ENCODE results near the gene IRX4. TPM values are rescaled to one million over a fixed set of nuclear protein-coding genes. Genes with fewer than 3 reads are reported as not detected.

IRX4 gene
- total RNA-seq, 4 donors from 2014 or later = not detected

- H3K27ac ChIP-seq = no peak overlapping the region
- DNase-seq = no peak
- H3K9me3 ChIP-seq = peaks cover 0 to 4% (median 0%) of the 10 kb centered on the region in 4 donors
- H3K27me3 ChIP-seq = peaks cover 0 to 84% of the 10 kb centered on the region in 2 donors
- H3K4me3 ChIP-seq = no peak overlapping the region
- H3K36me3 ChIP-seq = no peaks in the 10 kb centered on the region
- H3K4me1 ChIP-seq = peaks cover 0 to 29% (median 4%) of the 10 kb centered on the region in 4 donors
- no peak for TF ChIP-seq POLR2A (IDR thresholded peaks at IDR 0.05)
- TF ChIP-seq, protein P1, sequence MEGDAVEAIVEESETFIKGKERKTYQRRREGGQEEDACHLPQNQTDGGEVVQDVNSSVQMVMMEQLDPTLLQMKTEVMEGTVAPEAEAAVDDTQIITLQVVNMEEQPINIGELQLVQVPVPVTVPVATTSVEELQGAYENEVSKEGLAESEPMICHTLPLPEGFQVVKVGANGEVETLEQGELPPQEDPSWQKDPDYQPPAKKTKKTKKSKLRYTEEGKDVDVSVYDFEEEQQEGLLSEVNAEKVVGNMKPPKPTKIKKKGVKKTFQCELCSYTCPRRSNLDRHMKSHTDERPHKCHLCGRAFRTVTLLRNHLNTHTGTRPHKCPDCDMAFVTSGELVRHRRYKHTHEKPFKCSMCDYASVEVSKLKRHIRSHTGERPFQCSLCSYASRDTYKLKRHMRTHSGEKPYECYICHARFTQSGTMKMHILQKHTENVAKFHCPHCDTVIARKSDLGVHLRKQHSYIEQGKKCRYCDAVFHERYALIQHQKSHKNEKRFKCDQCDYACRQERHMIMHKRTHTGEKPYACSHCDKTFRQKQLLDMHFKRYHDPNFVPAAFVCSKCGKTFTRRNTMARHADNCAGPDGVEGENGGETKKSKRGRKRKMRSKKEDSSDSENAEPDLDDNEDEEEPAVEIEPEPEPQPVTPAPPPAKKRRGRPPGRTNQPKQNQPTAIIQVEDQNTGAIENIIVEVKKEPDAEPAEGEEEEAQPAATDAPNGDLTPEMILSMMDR (IDR thresholded peaks at IDR 0.05) = no peak
These were observed 1.6 kb downstream of the IRX4 start for GRCh38 chr5:1881098-1881572.

GRCh38 chr5:1880377-1881025 lies 2.2 kb downstream of the IRX4 start:
- H3K9me3 ChIP-seq = peaks cover 0 to 4% (median 0%) of the 10 kb centered on the region in 4 donors
- DNase-seq = no peak
- peaks cover 0 to 35% (median 4%) of the 10 kb centered on the region in 4 donors for H3K4me1 ChIP-seq
- H3K27ac ChIP-seq = no peak overlapping the region
- TF ChIP-seq, protein P1 (IDR thresholded peaks at IDR 0.05) = no peak
- TF ChIP-seq POLR2A (IDR thresholded peaks at IDR 0.05) = no peak
- H3K4me3 ChIP-seq = no peak overlapping the region
- H3K27me3 ChIP-seq = peaks cover 0 to 88% of the 10 kb centered on the region in 2 donors
- no peaks in the 10 kb centered on the region for H3K36me3 ChIP-seq

GRCh38 chr5:1879292-1880263 lies 3.1 kb downstream of the IRX4 start:
- TF ChIP-seq, protein P1 (IDR thresholded peaks at IDR 0.05) = no peak
- TF ChIP-seq POLR2A (IDR thresholded peaks at IDR 0.05) = no peak
- H3K27me3 ChIP-seq = peaks cover 0 to 88% of the 10 kb centered on the region in 2 donors

GRCh38 chr5:1878050-1878849 lies 4.5 kb downstream of the IRX4 start:
- Histone ChIP-seq H3K27ac (no peak overlapping the region), H3K4me1 (peaks cover 0 to 29% (median 4%) of the 10 kb centered on the region in 4 donors), H3K9me3 (peaks cover 0 to 4% (median 0%) of the 10 kb centered on the region in 4 donors), H3K4me3 (no peak overlapping the region), H3K36me3 (no peaks in the 10 kb centered on the region), H3K27me3 (peaks cover 0 to 85% of the 10 kb centered on the region in 2 donors)
- TF ChIP-seq, protein P1 (IDR thresholded peaks at IDR 0.05) = no peak
- no peak for TF ChIP-seq POLR2A (IDR thresholded peaks at IDR 0.05)
- no peak for DNase-seq

More at GRCh38 chr5:1879292-1880263, 3.1 kb downstream of the IRX4 start:
- Histone ChIP-seq H3K4me1 (peaks cover 0 to 42% (median 4%) of the 10 kb centered on the region in 4 donors), H3K36me3 (no peaks in the 10 kb centered on the region), H3K4me3 (no peak overlapping the region), H3K9me3 (peaks cover 0 to 4% (median 0%) of the 10 kb centered on the region in 4 donors), H3K27ac (no peak overlapping the region)
- DNase-seq = no peak
